Measurements from ENCODE around the gene GJD3.

GJD3 gene

DNA sequence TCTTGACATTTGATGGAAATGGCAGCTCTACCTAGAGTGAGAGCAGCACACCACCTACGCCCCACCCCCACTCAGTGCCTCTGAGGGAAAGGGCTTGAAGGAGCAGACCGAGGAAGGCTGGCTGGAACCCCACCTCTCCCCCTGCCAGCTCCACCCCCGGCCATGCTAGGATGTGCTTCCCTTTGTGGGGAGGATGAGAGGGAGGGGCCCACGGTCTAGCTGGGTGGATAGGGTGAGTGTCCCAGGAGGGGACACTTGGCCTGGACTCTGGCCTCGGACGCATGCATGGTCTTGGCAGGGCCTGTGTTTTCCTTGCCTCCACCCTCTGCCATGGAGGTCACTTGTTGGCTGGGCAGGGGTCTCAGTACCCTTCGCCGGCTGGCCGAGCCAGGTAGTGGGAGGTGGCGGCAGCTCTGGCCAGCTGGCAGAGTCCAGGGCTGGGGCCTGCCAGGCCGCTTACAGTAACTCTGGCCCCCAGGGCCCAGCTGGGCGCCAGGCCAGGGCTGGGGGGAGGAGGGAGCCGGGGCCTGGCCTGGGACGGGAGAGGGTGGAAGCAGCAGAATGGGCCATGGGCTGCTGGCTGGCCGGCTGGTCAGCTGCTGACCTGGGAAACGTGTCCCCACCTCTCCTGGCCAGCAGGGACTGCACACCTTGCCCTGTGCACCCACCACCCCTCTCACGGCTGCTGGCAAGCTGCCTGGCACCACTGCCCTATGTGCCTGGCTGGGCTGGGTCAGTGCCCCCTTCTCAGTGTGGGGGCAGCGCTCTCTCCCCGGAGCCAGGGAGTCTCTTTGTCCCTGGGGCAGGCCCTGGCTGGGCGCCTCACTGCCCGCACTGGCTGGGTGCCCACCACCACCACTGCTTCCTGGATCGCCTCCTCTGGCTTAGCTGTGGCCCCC, 32.5 kb downstream of the GJD3 start:
- DNase-seq (ENCODE audit: low spot score in 2 of 2) (no peak), ATAC-seq (ENCODE audit: low read depth) (no peak)
- Mint-ChIP-seq H3K9me3 (no peaks in the 10 kb centered on the region), H3K4me3 (peak overlapping the region; percentile 25), H3K4me1 (peaks cover 53% of the 10 kb centered on the region), H3K36me3 (peaks cover 12% of the 10 kb centered on the region), H3K27ac (peak overlapping the region; percentile 85), H3K27me3 (no peaks in the 10 kb centered on the region)

DNA sequence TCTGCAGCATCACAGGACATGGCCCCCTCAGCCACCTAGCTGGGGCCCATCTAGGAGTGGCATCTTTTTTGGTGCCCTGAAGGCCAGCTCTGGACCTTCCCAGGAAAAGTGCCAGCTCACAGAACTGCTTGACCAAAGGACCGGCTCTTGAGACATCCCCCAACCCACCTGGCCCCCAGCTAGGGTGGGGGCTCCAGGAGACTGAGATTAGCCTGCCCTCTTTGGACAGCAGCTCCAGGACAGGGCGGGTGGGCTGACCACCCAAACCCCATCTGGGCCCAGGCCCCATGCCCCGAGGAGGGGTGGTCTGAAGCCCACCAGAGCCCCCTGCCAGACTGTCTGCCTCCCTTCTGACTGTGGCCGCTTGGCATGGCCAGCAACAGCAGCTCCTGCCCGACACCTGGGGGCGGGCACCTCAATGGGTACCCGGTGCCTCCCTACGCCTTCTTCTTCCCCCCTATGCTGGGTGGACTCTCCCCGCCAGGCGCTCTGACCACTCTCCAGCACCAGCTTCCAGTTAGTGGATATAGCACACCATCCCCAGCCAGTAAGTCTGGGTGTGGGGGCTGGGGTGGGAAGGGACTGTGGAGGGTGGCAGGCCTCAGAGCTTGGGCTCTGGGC, 33.6 kb downstream of the GJD3 start:
- peaks cover 12% of the 10 kb centered on the region for H3K36me3 Mint-ChIP-seq
- peaks cover 60% of the 10 kb centered on the region for H3K4me1 Mint-ChIP-seq
- H3K9me3 Mint-ChIP-seq = no peaks in the 10 kb centered on the region
- DNase-seq (ENCODE audit: low spot score in 2 of 2) (no peak), ATAC-seq (ENCODE audit: low read depth) (no peak)
- no peaks in the 10 kb centered on the region for H3K27me3 Mint-ChIP-seq
- peak overlapping the region; percentile 85 for H3K27ac Mint-ChIP-seq
- peak overlapping the region; percentile 25 for H3K4me3 Mint-ChIP-seq

DNA sequence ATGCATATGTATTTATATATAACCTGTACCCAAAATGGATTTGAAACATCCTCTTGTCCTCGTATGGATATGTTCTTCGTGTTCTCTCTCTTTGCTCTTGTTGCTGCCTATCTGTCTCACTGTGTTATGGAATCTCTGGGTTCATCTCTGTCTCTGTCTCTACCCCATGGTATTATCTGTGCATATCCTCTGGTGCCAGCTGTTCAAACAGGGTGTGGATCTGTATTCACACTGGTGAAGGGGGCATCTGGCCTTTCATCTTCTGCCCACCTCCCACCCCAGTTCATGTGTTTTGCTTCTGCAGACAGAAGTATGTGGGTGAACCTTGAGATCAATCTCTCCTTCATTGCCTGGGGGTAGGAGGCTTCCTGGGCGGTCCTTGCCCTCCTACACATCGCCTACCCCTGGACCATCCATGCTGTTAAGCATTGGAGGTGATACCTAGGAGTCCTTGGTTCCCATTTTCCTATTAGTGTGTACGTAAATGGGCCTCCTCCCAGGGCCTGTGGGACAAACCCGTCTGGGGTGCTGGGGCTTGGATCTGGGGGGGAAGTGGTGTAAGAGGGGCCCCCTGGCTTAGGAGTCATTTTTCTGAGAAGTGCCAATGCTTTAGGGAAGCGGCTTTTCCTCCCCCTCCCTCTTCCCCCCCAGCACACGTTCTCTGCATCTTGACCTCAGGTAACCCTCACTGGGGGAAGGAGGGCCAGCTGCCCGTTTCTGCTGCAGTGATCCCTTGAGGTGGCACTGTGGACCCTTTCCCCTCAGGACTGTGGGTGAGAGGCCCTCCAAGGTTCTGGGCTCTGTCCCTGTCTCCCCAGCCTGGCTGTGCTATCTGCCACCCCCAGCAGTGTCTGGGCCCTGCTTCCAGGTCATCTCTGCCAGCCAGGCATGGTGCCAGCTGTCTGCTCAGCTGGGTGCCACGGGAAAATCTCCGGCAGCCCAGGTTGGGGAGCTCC, 34.4 kb downstream of the GJD3 start:
- peaks cover 66% of the 10 kb centered on the region for H3K4me1 Mint-ChIP-seq
- peak overlapping the region; percentile 85 for H3K27ac Mint-ChIP-seq
- H3K9me3 Mint-ChIP-seq = no peaks in the 10 kb centered on the region
- ATAC-seq (ENCODE audit: low read depth) (peak; percentile 37), DNase-seq (ENCODE audit: low spot score in 2 of 2) (no peak)
- H3K4me3 Mint-ChIP-seq = peak overlapping the region; percentile 3
- no peaks in the 10 kb centered on the region for H3K27me3 Mint-ChIP-seq
- peaks cover 12% of the 10 kb centered on the region for H3K36me3 Mint-ChIP-seq

DNA sequence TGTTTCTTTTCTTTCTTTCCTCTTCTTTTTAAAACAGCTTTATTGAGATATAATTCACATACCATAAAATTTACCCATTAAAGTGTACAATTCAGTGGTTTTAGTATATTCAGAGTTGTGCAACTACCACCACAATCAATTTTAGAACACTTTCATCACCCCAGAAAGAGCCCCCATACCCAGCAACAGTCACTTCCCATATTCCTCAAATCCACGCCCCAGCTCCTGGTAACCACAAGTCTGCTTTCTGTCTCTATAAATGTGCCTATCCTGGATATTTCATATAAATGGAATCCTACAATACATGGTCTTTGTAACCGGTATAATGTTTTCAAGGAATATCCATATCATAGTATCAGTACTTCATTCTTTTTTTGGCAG, 36.2 kb downstream of the GJD3 start:
- peaks cover 9% of the 10 kb centered on the region for H3K36me3 Mint-ChIP-seq

DNA sequence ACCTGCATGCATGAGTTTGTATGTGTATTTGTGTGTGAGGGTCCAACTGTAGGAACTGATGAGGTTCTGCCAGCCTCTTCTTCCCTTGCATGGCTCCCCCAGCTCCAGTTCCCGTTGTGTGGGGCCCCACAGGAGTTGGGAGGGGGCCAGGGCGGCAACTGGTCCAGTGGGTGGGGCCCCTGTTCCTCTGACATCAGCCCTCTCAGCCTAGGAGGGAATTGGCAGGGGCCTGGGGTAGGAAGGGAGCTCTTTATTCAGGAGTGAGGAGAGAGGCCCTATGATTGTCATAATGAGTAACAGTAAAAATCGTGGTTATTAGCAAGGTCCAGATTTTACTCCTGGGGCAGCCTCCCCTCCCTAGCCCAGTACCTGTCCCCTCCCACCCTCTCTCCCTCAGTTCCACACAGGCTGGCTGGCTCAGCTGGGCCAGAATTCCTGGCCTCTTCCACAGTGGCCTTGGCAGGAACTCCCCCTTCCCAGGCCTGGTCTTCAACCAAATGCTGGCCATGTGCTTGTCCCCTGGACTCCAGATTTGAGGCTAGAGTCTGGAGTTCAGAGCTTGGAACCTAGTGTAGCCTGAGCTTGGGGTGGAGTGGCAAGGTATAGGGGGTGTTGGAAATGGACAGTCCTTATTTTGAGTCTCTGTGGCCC, 36.7 kb downstream of the GJD3 start:
- no peak for ATAC-seq (ENCODE audit: low read depth)
- peak overlapping the region; percentile 86 for H3K4me3 Mint-ChIP-seq
- H3K27ac Mint-ChIP-seq = peak overlapping the region; percentile 100
- no peaks in the 10 kb centered on the region for H3K9me3 Mint-ChIP-seq
- DNase-seq (ENCODE audit: low spot score in 2 of 2) = no peak
- H3K36me3 Mint-ChIP-seq = peaks cover 9% of the 10 kb centered on the region
- H3K4me1 Mint-ChIP-seq = peaks cover 71% of the 10 kb centered on the region
- no peaks in the 10 kb centered on the region for H3K27me3 Mint-ChIP-seq

More for the DNA sequence above, 36.2 kb downstream of the GJD3 start:
- peak overlapping the region; percentile 43 for H3K4me3 Mint-ChIP-seq
- H3K27me3 Mint-ChIP-seq = no peaks in the 10 kb centered on the region
- ATAC-seq (ENCODE audit: low read depth) (no peak), DNase-seq (ENCODE audit: low spot score in 2 of 2) (no peak)
- H3K4me1 Mint-ChIP-seq = peaks cover 69% of the 10 kb centered on the region
- peak overlapping the region; percentile 100 for H3K27ac Mint-ChIP-seq
- no peaks in the 10 kb centered on the region for H3K9me3 Mint-ChIP-seq

DNA sequence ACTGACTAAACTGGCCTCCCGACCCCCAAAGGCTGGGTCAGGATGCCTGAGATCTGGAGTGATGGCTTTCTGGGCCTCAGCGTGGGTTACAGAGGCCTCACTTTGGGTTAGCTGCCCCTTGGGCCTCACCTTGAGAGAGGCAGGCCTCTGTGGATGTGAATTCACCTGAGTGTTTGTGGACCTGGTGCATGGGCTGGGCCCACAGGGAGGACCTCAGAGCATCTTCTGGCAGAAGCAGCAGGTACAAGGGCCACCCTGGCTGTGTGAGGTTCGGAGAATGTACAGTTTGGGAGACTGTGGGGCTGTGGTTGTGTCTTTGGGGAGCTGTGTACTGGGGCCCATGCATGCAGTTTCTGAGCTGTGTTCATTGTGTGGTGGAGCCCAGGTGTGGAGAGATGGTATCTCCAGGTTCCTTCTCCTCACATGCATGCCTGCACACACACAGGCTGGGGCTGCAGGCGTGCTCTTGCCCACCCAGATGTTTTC, 37.2 kb downstream of the GJD3 start:
- no peak for ATAC-seq (ENCODE audit: low read depth)
- H3K4me1 Mint-ChIP-seq = peaks cover 66% of the 10 kb centered on the region
- peak overlapping the region; percentile 100 for H3K27ac Mint-ChIP-seq
- H3K4me3 Mint-ChIP-seq = peak overlapping the region; percentile 86
- no peak for DNase-seq (ENCODE audit: low spot score in 2 of 2)
- H3K9me3 Mint-ChIP-seq = no peaks in the 10 kb centered on the region
- H3K27me3 Mint-ChIP-seq = no peaks in the 10 kb centered on the region
- H3K36me3 Mint-ChIP-seq = peaks cover 5% of the 10 kb centered on the region

DNA sequence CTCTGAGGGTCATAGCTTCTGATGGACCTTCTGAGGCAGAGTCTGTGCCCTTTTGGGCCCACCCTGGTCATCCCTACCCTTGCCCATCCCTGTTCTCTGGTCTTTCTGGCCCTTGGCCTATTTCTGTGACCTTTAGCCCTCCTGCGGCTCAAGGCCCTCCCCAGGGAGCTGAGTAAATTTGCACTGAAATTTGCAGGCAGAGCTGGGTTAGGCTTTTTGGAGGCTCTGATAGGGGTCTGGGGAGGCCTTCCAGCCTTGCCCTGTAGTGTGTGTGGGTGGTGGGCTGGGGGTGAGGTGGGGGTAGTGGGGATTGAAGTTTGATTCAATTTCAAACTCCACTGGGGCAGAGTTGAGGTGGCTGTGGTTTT, 37.7 kb downstream of the GJD3 start:
- no peaks in the 10 kb centered on the region for H3K27me3 Mint-ChIP-seq
- H3K36me3 Mint-ChIP-seq = peaks cover 5% of the 10 kb centered on the region
- peak overlapping the region; percentile 100 for H3K27ac Mint-ChIP-seq
- no peaks in the 10 kb centered on the region for H3K9me3 Mint-ChIP-seq
- peak overlapping the region; percentile 86 for H3K4me3 Mint-ChIP-seq
- H3K4me1 Mint-ChIP-seq = peaks cover 65% of the 10 kb centered on the region
- no peak for DNase-seq (ENCODE audit: low spot score in 2 of 2)
- no peak for ATAC-seq (ENCODE audit: low read depth)

DNA sequence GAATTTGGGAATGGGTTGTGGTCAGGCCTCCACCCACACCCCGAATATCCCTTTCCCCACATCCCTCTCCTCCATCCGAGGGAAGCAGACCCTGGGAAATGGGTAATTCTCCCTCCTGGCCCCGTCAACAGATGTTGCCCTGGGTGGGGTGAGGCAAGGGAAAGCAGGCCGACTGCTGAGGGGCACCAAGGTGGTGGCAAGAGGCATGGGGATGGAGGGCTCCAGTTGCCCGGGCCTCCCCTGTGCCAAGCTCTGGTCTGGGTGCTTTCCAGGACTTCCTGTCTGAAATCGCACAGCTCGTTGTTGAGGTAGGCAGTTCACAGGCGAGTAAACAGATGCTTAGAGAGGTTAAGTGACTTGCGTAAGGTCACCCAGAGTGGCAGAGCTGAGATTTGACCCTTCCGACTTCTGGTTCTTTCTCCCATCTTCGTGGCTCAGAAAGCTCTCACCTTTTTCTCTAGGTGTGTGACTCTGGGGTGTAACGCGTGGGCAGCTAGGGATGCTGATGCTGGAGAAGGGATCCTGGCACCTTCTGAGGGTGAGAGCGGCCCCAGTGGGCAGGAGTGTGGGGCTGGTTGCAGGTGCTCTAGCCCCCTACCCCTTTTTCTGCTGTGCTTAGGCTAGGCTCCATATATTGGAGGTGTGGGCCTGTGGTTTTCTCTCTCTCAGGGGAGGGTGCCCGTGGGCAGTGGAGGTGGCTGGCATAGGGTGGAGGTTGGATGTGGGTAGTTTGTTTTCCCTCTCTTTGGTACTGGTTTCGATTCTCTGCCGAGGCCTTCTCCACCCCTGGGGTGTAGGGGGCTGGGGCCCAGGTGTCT, 38.3 kb downstream of the GJD3 start:
- Mint-ChIP-seq H3K27ac (peak overlapping the region; percentile 100), H3K4me3 (peak overlapping the region; percentile 86), H3K36me3 (peaks cover 4% of the 10 kb centered on the region), H3K27me3 (no peaks in the 10 kb centered on the region), H3K4me1 (peaks cover 67% of the 10 kb centered on the region), H3K9me3 (no peaks in the 10 kb centered on the region)
- ATAC-seq (ENCODE audit: low read depth) (peak; percentile 31), DNase-seq (ENCODE audit: low spot score in 2 of 2) (peak in 1 of 2 donors; percentile 72)

DNA sequence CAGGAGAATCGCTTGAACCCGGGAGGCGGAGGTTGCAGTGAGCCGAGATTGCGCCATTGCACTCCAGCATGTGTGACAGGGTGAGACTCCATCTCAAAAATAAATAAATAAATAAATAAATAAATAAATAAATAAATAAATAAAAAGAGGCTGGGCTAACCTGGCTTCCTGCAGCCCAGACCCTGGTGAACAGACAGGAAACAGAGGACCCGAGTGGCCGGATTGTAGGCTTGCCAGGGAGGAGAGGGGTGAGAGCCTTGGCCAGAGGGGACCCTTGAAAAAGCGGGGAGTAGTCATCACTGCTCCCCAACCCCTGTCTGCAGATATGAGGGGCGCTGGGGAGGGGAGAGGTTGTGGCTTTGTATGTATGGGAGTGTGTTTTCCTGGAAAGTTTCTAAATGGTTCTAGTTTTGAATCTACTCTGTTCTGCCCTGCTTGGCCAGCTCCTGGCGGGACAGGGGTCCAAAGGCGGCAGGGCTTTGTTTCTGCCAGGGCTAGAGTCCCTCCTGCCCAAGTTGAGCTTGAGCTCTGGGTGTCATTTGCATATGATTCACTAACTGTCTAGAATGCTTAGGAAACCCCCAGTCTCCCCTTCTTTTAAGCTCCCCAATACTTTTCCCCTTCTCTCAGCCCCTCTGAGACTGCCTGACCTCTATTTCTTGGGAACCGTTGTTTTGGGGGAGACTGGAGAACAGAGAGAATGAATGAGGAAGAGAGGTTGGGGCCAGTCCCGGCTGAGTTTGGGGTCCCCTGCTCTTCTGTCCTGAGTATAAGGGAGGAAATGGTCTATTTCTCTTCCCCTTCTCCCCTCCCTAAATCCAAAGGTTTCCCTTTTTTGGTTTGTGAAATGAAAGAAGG, 39.2 kb downstream of the GJD3 start:
- peak overlapping the region; percentile 100 for H3K27ac Mint-ChIP-seq
- DNase-seq (ENCODE audit: low spot score in 2 of 2) (peak in 1 of 2 donors; percentile 65), ATAC-seq (ENCODE audit: low read depth) (peak; percentile 13)
- peaks cover 69% of the 10 kb centered on the region for H3K4me1 Mint-ChIP-seq
- H3K36me3 Mint-ChIP-seq = peaks cover 2% of the 10 kb centered on the region
- no peaks in the 10 kb centered on the region for H3K27me3 Mint-ChIP-seq
- peak overlapping the region; percentile 86 for H3K4me3 Mint-ChIP-seq
- H3K9me3 Mint-ChIP-seq = no peaks in the 10 kb centered on the region

DNA sequence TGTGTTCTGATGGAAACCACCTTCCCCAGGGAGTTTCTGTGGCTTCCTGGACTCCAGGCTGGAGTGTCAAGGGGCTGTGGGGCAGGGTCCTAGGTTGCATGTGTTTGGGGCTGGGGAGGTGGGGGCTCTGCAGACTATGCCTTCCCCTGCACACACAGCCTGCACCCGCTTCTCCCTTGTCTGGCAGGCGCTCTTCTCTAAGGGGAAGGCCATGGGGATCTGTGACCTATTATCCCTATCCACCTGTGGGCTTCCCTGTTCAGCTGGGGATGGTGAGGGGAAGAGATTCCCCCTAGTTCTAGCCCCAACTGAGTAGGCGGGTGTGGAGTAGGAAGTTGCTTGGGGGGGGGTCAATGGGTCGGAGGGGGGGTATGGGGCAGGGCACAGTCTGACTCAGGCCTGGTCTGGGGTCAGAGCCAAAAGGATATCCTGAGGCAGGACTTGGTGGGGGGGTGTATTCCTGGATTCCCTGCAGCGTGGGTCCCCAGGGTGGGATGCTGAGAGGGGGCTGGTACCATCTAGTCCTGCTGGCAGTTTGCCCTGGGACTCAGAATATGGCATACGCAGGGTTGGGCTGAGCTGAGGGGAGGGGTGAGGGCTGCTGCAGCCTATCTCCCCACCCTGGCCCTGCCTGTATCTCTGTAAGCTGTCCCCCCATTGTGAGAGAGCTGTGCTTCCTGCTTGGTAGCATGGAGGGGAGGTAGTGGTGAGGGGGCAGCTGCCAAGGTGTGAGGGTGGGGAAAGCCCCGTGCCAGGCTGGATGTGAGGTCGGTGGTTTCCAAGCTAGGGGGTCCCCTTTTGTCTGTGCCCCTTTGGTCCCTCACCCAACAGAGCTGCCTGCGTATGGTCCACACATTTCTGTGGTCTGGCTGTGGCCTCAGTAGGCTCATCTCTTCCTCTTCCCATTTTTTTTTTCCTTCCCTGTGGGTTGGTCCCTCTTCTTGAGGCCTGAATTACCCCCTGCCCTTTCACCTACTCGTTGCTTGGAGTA, 40.9 kb downstream of the GJD3 start:
- no peaks in the 10 kb centered on the region for H3K27me3 Mint-ChIP-seq
- H3K27ac Mint-ChIP-seq = peak overlapping the region; percentile 100
- no peaks in the 10 kb centered on the region for H3K9me3 Mint-ChIP-seq
- H3K4me3 Mint-ChIP-seq = peak overlapping the region; percentile 86
- ATAC-seq (ENCODE audit: low read depth) (peak; percentile 43), DNase-seq (ENCODE audit: low spot score in 2 of 2) (peak; percentile 77 to 89)
- no peaks in the 10 kb centered on the region for H3K36me3 Mint-ChIP-seq
- peaks cover 74% of the 10 kb centered on the region for H3K4me1 Mint-ChIP-seq
